NCI-H2107 treated with DMSO at 0.1 percent for 48 hours (cell line): ENCODE results near the gene SURF1.
A peak's percentile ranks its signal among the peaks of the same experiment; 100 is the strongest.
"Not testable (repeated sequence)": the region's sequence is repeated elsewhere in the genome, so short reads cannot be mapped to it uniquely, and the experiment has no call there.

Source experiments
- DNase-seq: peaks from one replicate; lab custom pipeline; 2025; ENCODE audit not compliant: unreplicated experiment; lab: John Stamatoyannopoulos, UW

Gene SURF1

DNA sequence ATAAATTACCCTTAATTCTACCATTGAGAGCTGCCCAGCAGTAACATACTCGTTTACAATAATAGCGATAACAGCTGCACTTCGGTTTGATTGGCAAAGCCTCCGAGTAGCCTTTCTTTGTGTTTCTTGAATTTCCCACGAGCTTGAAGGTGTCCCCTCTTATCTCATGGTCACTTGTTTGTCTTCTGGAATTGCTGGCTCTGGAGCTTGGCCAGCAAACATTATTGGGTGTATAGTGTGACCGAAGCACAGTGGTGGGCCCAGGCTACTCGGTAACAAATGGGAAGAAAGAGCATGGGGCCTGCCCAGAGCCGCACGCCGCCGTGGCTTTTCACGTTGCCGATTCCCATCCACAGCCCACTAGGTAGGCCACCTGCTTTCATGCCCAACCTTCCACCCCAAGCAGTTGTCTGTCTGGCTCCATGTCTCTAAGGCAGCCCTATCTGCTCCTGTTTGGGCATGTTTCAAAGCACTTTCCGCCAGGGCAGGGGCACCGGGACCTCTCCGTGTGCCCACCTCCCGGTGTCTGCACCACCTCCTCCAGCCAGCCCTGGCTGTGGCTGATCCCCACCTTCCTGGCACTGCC, 28.5 kb upstream of the SURF1 start:
- DNase-seq = no peak

DNA sequence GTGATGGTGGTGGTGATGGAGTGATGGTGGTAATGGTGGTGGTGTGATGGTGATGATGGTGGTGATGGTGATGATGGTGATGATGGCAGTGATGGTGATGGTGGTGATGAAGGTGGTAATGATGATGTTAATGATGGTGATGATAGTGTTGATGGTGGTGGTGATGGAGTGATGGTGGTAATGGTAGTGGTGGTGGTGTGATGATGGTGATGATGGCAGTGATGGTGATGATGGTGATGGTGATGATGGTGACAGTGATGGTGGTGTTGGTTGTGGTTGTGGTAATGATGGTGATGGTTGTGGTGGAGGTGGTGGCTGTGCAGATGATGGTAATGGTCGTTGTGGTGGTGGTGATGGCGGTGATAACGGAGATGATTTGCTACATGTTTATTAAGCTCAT, 27.2 kb upstream of the SURF1 start:
- no peak for DNase-seq

DNA sequence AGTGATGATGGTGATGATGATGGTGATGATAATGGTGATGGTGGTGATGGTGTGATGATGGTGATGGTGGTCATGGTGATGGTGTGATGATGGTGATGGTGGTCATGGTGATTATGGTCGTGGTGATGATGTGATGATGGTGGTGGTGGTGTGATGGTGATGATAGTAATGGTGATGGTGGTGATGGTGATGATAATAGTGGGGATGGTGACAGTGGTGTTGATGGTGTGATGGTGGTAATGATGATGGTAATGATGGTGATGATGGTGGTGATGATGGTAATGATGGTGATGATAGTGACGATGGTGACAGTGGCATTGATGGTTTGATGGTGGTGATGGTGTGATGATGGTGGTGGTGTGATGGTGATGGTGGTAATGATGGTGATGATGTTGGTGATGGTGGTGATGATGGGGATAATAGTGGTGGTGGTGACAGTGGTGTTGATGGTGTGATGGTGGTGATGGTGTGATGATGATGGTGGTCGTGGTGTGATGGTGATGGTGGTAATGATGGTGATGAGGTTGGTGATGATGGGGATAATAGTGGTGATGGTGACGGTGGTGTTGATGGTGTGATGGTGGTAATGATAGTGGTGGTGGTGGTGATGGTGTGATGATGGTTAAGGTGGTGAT, 26.3 kb upstream of the SURF1 start:
- DNase-seq = no peak

DNA sequence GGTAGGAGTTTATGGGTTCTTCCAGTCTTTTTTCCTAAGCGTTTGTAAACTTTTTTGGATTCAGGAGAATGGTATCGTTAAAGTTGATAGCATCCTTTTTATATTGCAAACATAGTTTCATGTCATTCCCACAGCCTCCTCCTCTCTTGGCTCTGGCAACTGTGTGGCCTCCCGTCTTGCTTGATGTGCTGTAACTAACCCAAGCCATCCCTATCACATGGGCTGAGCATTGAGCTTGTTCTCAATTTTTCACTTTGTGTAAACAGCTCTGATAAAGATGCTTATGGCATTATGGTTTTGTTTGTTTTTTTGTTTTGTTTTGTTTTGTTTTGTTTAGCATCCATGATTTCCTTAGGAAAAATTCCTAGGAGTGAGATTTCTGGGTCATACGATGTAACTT, 24.4 kb upstream of the SURF1 start:
- DNase-seq = no peak

DNA sequence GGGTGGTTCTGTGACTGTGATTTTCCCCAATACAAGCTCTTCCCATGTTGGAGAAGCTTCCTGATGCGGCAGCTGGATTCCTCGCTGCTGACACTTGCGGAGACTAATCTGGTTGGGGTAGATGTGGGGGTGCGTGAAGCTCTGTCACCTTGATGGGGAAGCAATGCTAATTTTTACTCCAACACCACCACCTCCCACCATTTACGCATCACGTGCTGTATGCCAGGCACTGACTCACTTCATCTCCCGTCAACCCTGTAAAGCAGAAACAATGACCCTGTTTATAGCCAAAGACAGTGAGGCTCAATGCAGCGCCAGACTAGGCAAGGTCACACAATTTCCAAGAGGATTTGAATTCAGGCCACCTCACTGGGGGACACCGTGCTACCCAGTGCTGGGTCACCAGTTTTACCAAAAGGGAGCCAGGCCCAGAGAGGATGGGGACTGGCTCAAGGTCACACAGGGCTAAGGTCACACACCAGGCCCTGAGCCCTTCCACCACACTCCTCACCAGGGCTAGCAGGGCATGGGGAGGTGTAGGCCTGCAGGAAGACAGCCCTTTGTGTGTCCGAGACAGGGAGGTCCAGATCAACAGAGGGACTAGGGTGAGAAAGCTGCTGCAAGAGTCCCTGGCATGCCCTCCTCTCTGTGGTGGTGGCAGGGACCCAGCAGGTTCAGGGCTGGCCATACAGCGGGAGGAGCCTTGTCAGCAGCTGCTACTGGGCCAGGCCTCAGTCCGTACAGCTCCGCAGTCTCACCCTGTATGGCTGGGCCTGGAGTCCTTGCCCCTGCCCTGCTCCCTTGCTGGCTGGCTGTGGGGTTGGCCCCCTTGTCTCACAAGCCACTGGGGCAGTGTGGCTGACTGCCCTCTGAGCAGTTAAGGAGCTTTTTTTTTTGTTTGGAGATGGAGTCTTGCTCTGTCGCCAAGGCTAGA, 23.1 kb upstream of the SURF1 start:
- DNase-seq = no peak

DNA sequence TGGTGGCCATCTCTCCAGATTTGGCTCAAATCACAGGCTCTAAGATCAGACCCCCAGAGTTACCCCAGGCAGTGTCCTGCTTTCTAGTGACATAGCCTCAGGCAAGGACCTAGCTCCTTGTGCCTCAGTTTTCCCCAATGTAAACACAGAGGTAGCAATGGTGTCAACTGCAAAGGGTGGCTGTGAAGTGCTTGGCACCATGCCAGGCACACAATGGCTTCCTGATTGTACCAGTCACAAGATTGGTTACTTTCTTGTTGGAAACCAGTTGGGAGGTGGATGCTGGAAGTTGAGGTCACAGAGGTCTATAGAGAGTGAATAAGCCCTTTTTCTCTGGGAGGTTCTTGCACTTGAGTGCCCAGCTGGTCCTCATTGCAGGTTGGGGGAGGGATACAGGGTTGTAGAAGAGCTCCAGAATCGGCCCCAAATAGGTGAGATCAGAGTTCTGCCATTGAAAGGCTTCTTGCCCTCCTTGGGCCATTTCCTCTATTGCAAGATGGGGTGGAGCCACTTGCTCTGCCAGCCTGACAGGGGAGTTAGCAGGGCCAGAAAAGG, 22.2 kb upstream of the SURF1 start:
- no peak for DNase-seq

DNA sequence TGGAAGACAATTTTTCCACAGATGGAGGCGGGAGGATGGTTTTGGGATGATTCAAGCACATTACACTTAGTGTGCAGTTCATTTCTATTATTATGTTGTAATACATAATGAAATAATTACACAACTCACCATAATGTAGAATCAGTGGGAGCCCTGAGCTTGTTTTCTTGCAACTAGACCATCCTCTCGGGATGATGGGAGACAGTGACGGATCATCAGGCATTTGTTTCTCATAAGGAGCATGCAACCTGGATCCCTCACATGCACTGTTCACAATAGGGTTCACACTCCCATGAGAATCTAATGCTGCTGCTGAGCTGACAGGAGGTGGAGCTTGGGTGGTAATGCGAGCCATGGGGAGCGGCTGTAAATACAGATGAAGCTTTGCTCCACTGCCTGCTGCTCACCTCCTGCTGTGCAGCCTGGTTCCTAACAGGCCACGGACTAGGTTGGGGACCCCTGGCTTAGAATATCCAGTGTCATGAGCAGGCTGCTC, 21.5 kb upstream of the SURF1 start:
- DNase-seq = no peak

DNA sequence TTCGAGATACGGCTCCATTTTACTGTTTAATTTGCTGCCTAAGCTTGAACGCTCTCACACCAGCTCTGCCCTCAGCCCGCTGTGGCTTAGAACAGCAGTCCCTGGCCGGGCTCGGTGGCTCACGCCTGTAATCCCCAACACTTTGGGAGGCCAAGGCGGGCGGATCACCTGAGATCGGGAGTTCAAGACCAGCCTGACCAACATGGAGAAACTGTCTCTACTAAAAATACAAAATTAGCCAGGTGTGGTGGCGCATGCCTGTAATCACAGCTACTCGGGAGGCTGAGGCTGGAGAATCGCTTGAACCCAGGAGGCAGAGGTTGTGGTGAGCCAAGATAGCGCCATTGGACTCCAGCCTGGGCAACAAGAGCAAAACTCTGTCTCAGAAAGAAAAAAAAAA, 21.0 kb upstream of the SURF1 start:
- DNase-seq = not testable (repeated sequence)

DNA sequence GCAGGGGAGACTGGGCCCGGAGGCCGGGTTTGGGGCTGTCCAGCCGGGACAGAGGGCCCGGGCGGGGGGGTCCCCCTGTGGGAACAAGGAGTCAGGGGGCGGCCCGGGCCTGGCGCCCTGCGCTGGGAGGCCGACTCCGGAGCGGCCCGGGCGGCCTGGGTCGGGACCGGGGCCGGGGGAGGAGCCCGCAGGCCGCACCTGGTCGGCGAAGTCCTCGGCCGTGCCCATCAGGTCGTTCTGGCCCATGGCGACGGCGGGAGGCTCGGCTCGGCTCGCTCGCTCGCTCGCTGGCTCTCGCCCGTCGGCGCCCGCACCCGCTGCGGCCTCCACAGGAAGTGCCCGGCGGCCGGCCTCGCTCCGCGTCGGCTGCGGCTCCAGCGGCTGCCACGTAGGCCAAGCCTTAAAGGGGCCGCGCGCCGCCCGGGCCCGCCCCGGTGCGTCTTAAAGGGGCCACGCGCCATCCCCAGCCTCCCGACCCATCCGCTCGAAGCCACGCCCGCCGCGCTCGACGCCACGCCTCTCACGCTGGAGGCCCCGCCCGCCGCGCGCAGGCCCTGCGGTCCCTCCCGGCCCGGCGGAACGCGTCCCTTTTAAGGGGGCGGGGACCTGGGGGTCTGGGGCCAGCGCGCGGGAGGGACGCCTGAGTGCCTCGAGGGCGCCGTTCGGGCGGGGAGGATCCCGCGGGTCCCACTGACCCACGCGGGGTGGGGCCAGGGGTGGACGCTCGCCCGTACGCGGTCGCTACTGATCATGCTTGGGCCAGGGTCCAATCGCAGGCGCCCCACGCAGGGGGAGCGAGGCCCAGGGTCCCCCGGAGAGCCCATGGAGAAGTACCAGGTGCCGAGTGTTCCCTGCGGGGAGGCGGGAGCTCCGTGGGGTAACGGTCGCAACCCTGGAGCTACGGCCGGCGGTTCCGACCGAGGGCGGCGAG, 19.7 kb upstream of the SURF1 start, which contains the start of the genes STKLD1 and SURF4:
Gene STKLD1, plus strand, starts transcription at position 643 of the 931 bp plus-strand sequence. Its CDS starts 108 bp downstream, at position 751.
Gene SURF4, minus strand, starts transcription at position 337 of the 931 bp plus-strand sequence. Its CDS starts 91 bp downstream, at position 246.
- DNase-seq = peak; percentile 59

DNA sequence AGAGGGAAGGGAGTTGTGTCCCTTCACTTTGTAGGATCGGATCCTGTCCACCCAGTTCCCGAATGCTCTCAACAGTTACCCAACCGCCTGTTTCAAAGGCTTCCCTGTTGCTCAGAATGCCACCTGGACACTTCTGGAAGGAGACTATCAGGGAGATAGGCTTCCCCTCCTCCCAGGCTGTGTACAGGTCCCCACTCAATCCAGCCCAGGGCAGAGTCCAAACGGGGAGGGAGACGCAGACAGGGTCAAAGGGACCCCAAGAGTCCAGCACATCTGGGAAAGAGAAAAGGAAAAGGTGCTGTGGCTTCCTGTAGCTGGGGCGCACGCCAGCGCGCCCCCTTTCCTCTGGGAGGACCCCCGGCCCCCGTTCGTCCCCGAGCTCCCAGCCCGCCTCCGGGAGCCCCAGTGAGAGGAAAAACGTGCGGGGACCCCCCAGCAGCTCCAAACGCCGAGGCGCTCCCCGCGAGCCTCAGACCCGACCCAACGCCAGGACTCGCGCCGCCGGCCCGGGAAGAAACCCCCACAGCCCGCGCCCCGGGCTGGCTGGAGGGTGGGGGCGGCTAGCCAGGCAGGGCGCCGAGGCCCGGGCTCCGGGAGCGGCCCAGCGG, 18.9 kb upstream of the SURF1 start:
- DNase-seq = no peak

DNA sequence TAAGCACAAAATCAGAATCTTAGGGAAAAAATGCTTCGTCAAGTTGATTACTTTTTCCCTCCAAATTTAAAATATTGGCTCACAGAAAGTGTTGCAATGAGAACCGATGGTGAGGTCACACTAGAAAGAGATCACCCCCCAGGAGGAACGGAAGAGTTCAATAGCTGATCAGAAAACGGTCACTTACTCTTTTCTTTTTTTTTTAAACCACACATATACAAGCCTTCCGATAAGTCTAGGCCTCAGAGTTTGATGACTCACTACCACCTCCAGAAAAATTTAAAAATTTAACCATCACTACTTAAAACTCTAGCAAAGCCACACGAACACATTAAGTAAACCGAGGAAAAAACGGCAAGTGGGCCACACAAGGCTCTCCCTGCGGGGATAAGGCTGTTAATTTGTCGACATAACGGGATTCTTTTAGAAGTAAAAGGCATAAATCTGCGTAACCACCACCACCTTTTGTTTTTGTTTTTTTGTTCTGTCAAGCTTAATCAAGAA, 18.4 kb upstream of the SURF1 start:
- DNase-seq = no peak

DNA sequence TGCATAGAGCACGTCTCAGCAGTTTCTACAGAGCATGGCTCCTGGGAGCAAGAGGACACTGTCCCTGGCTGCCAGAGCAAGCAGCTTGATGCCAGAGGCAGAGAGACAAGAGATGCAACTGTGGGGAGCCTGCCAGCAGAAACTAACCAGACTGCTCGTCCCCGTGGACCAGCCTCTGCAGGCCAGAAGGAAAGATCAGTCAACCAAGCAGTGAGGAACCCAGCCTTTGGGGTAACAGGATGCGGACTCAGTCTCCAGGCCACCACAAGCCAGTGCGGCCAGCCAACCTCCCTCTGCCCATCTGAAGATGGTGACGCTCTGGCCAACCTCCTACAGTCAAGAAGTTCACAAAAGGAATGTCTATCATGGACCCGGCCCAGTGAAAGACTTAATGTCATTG, 15.9 kb upstream of the SURF1 start:
- DNase-seq = no peak

DNA sequence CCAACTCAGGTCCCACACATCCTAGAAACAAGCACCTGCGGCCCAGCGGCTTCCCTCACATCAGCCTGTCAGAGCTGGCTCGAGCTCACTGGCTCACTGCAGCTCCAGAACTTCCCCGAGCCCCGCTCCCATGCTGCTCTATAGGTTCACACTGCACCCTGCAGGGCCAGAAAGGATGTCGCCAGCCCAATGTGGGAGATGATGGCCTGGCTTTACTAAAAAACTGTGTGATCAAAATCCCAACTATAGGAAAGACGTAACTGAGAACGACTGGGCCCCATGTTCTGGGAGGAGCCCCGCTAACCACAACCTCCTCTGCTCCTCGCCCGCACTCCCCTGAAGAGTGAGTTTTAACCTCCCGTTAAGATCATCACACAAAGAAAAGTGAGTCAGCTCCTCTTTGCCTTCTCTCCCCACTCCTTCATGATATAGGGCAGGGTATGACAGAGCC, 15.0 kb upstream of the SURF1 start:
- no peak for DNase-seq

DNA sequence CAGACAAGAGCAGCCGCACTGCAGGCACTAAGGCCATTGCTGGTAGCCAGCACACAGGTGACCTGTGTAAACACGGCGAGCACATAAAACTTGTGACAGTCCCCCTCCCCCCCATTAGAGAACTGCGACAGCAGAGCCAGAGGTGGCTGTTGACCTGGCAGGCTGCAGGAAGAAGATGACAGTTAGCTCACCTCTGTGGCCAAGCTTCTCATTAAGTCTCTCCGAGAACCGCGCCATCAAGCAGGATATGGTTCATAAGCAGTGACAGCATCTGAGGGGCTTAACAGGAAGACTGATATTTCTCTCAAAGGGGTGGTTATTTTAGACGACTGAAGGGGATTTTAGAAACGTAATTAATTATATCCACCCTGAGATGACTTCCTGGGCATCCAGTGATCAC, 14.4 kb upstream of the SURF1 start:
- no peak for DNase-seq

DNA sequence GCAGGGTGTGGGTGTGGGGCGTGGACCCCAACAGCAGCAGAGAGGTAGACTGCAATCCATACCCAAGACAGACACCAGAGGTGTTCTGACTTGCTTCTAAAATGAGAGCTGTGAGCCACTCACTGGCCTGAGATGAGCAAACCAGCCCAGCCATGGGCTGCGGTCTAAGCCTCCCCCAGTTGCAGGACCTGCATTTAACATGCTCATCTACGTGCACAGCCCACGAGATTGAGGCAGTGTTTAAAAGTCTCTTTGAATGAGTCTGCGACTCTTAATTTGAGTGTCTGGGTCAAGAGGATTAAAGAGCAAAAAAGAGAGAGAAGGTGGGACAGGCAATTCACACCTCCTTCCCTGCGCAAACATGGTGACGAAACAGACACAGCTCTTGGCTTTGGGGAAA, 13.6 kb upstream of the SURF1 start:
- DNase-seq = no peak

DNA sequence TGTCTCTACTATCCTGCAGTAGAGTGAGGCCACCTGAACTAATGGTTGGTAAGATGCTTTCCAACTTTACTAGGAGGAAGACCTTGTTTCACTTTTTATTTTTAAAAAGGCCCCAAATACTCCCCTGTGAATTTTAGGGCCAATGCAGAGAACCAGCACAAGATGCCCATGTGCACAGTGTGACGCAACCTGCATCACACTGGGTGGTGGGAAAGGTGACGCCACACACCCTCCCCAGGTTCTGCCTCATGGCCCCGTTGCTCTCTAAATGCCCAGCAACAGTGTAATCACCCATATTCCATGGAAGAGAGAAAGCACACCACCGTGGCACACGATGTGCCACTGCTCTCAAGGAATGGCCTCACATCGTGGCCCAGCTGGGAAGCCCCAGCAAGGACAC, 13.1 kb upstream of the SURF1 start:
- DNase-seq = no peak

DNA sequence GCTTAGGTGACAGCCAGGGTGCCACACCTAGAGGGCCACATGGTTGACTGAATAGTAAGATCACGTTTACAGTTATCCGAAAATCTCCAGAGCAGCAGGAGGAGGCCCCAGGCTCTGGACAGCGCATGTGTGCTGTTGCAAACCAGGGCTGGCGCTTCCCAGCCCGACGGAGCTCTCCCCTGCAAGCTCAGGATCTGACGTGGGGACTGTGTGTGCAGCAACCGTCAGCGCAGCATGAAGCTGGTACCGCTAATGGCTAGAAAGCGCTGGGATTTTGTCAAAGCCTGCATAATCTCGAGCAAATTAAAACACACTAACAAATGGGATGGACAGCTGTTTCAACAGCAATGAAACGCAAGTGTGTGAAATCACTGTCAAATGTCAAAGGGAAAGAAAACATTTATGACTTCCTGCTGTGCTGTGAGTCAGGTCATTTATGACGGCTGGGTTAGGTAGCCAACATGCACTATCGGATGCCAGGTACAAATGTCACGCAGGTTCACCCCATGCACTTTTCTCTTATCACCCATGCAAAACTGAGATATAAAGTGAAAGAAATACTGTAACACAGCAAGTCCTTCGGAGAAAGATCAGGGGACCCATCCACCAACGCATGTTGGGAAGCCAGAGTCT, 12.1 kb upstream of the SURF1 start:
- no peak for DNase-seq

DNA sequence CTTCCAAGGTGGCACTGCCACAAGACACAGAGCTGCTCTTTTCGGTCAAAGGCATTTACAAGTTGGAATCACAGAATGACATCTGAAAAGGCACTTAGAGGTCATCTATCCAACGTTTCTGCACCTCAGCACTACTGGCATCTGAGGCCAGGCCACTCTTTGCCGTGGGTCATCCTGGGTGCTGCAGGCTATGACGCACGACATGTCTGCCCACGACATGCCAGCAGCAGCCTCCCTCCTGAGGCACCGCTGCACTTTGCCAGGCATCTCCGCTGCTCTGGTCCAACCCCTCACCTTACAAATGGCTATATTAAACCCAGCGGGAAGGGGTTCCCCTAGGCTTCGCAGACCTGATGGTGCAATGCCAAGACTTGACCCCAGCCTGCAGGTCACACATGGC, 11.5 kb upstream of the SURF1 start:
- no peak for DNase-seq

DNA sequence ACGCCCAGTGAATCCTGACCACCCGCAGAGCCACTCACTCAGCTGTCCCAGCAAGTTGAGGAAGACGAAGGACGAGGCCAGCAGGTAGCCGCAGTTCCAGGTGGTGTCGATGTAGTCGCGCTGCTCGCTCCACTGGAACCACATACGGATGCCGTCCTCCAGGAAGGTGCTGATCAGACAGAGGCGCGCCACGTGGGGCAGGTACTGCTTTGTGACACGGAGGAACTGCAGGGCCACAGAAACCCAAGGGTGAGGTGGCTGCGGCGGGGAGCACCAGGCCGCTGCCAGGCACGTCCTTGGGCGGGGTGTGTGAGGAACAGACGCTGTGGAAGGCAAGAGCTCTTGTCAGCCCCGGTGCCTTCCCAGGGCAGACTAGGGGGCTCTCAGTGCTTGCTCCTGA, 10.9 kb upstream of the SURF1 start:
- DNase-seq = no peak
